Lower lobe of right lung (tissue), 2 donors: ENCODE data around the gene SAPCD2. TPM values are rescaled to one million over a fixed set of nuclear protein-coding genes. Genes with fewer than 3 reads are reported as not detected.

Source experiments
- ATAC-seq, 2 donors: fragments of 200-7000 bp; cut with Tn5 transposase; one replicate each; pipeline ENCODE4 v1.9.1; 2020 to 2022; ENCODE audit warnings: mild to moderate bottlenecking in 2 of 2, moderate library complexity in 2 of 2
- DNase-seq: peaks from one replicate; pipeline ENCODE4 v3.0.0-alpha.2; 2020
- H3K27ac ChIP-seq: fragments of 200-600 bp; one replicate; pipeline ENCODE4 v1.8.0; 2022
- H3K27me3 ChIP-seq: fragments of 200-600 bp; one replicate; pipeline ENCODE4 v1.8.0; 2022; ENCODE audit warnings: low read depth
- H3K36me3 ChIP-seq: fragments of 200-600 bp; one replicate; pipeline ENCODE4 v1.8.0; 2022; ENCODE audit warnings: mild to moderate bottlenecking
- H3K4me1 ChIP-seq: fragments of 200-600 bp; one replicate; pipeline ENCODE4 v1.8.0; 2022
- H3K4me3 ChIP-seq: fragments of 200-600 bp; one replicate; pipeline ENCODE4 v1.8.0; 2022; ENCODE audit warnings: mild to moderate bottlenecking
- H3K9me3 ChIP-seq: fragments of 200-600 bp; one replicate; pipeline ENCODE4 v1.8.0; 2022
- CTCF ChIP-seq: fragments of 200-600 bp; IDR thresholded peaks from one replicate; pipeline ENCODE4 v1.8.0; 2022; ENCODE audit warnings: antibody characterized with exemption, mild to moderate bottlenecking
- intact Hi-C: fragments of 100-400 bp; cut with DNase I; formaldehyde crosslinking; loops from one replicate; pipeline ENCODE4 v1.11.0; 2022
- total RNA-seq: library from RNA; stranded (reverse); fragmentation: NEBNext Ultra II Directional; extraction: Animal tissue kit (Norgen Biotek cat#: 25700); gene quantifications from one replicate; pipeline ENCODE4 v1.2.1, GENCODE V29; 2021
- donor health status: DM: no; HTN: yes; CAD: no; lungs with severe emphysema.

SAPCD2 gene
- total RNA-seq, 1 donor from 2014 or later = 0.86 TPM

- peaks cover 46% of the 10 kb centered on the region for H3K36me3 ChIP-seq
- ATAC-seq (no peak), DNase-seq (no peak)
- no peaks in the 10 kb centered on the region for H3K27me3 ChIP-seq
- H3K9me3 ChIP-seq = no peaks in the 10 kb centered on the region
- no peak overlapping the region for H3K27ac ChIP-seq
- no peaks in the 10 kb centered on the region for H3K4me1 ChIP-seq
- intact Hi-C loops = no loop called here
- no peak overlapping the region for H3K4me3 ChIP-seq
- no peak for TF ChIP-seq CTCF
Measured at GRCh38 chr9:137016436-137016835, 53.9 kb downstream of the SAPCD2 start.

GRCh38 chr9:137015976-137016375 is 54.4 kb downstream of the SAPCD2 start:
- Histone ChIP-seq H3K27ac (no peak overlapping the region), H3K4me3 (no peak overlapping the region), H3K27me3 (no peaks in the 10 kb centered on the region), H3K4me1 (no peaks in the 10 kb centered on the region), H3K9me3 (no peaks in the 10 kb centered on the region), H3K36me3 (peaks cover 44% of the 10 kb centered on the region)
- no peak for TF ChIP-seq CTCF
- ATAC-seq = no peak
- intact Hi-C loops = no loop called here
- DNase-seq = no peak

- no peak for TF ChIP-seq CTCF
- Histone ChIP-seq H3K4me1 (no peaks in the 10 kb centered on the region), H3K27me3 (no peaks in the 10 kb centered on the region), H3K4me3 (no peak overlapping the region), H3K36me3 (peaks cover 43% of the 10 kb centered on the region), H3K27ac (no peak overlapping the region), H3K9me3 (no peaks in the 10 kb centered on the region)
- ATAC-seq (no peak), DNase-seq (no peak)
- intact Hi-C loops = no loop called here
Measured at GRCh38 chr9:137015540-137015930, 54.8 kb downstream of the SAPCD2 start.

GRCh38 chr9:137014776-137015539 is 55.4 kb downstream of the SAPCD2 start:
- TF ChIP-seq CTCF = no peak
- H3K27me3 ChIP-seq = no peaks in the 10 kb centered on the region
- DNase-seq = no peak
- ATAC-seq = no peak
- no peak overlapping the region for H3K27ac ChIP-seq
- no peak overlapping the region for H3K4me3 ChIP-seq
- intact Hi-C loops = no loop called here
- no peaks in the 10 kb centered on the region for H3K9me3 ChIP-seq
- H3K4me1 ChIP-seq = no peaks in the 10 kb centered on the region
- peaks cover 45% of the 10 kb centered on the region for H3K36me3 ChIP-seq

GRCh38 chr9:137014166-137014565 is 56.2 kb downstream of the SAPCD2 start:
- Histone ChIP-seq H3K4me1 (no peaks in the 10 kb centered on the region), H3K27ac (no peak overlapping the region), H3K4me3 (no peak overlapping the region), H3K36me3 (peaks cover 50% of the 10 kb centered on the region), H3K27me3 (no peaks in the 10 kb centered on the region), H3K9me3 (no peaks in the 10 kb centered on the region)
- no peak for TF ChIP-seq CTCF
- no peak for ATAC-seq
- intact Hi-C loops = no loop called here
- DNase-seq = no peak
